WTC11 (cell line): ENCODE results near the gene SCGB1D2. TPM values are rescaled to one million over a fixed set of nuclear protein-coding genes. Genes with fewer than 3 reads are reported as not detected.
"Not testable (repeated sequence)": the region's sequence is repeated elsewhere in the genome, so short reads cannot be mapped to it uniquely, and the experiment has no call there.

Experiments used
- ATAC-seq: fragments of 200-7000 bp; cut with Tn5 transposase; 2 replicates; pipeline ENCODE4 v1.10.0; 2021; ENCODE audit warnings: mild to moderate bottlenecking, moderate library complexity
- CTCF ChIA-PET: fragments of 300-600 bp; sonication (Branson Sonifier 250); formaldehyde crosslinking; loops from one replicate; lab custom pipeline; 2021; ENCODE audit warnings: antibody characterized with exemption; lab: Charles Lee
- POLR2A ChIA-PET: fragments of 350-600 bp; sonication (Branson Sonifier 250); formaldehyde crosslinking; loops from one replicate; lab custom pipeline; 2021; ENCODE audit warnings: antibody characterized with exemption; lab: Charles Lee
- DNase-seq: peaks from one replicate; pipeline ENCODE4 v3.0.0; 2021; ENCODE audit warnings: low spot score
- H3K27ac Mint-ChIP-seq: 2 replicates; pipeline ENCODE4 v1.8.0; 2021; ENCODE audit warnings: mixed read lengths
- H3K27me3 Mint-ChIP-seq: 2 replicates; pipeline ENCODE4 v1.8.0; 2021; ENCODE audit warnings: low read depth, mild to moderate bottlenecking, moderate library complexity, mixed read lengths
- H3K36me3 Mint-ChIP-seq: 2 replicates; pipeline ENCODE4 v1.8.0; 2021; ENCODE audit warnings: mixed read lengths
- H3K4me1 Mint-ChIP-seq: 2 replicates; pipeline ENCODE4 v1.8.0; 2022; ENCODE audit warnings: mixed read lengths
- H3K4me3 Mint-ChIP-seq: 2 replicates; pipeline ENCODE4 v1.8.0; 2021; ENCODE audit warnings: mild to moderate bottlenecking, moderate library complexity, mixed read lengths
- H3K9me3 Mint-ChIP-seq: 2 replicates; pipeline ENCODE4 v1.8.0; 2021; ENCODE audit warnings: mixed read lengths
- CREB1 ChIP-seq: sonication (generic); formaldehyde crosslinking; IDR thresholded peaks from 2 replicates; pipeline ENCODE4 v1.8.0; 2023; ENCODE audit warnings: mild to moderate bottlenecking, missing genetic modification reagents
- ELF4 ChIP-seq: sonication (generic); formaldehyde crosslinking; IDR thresholded peaks from 2 replicates; pipeline ENCODE4 v1.8.1; 2022; ENCODE audit warnings: low read depth, mild to moderate bottlenecking, moderate library complexity, missing genetic modification reagents
- GABPB1 ChIP-seq: sonication (generic); formaldehyde crosslinking; IDR thresholded peaks from 2 replicates; pipeline ENCODE4 v1.8.1; 2023; ENCODE audit warnings: mild to moderate bottlenecking, missing genetic modification reagents
- IRF2 ChIP-seq: sonication (generic); formaldehyde crosslinking; IDR thresholded peaks from 2 replicates; pipeline ENCODE4 v1.8.0; 2022; ENCODE audit warnings: low read depth, missing genetic modification reagents, borderline replicate concordance
- NFE2L1 ChIP-seq: sonication (generic); formaldehyde crosslinking; IDR thresholded peaks from 2 replicates; pipeline ENCODE4 v1.8.1; 2023; ENCODE audit warnings: missing genetic modification reagents
- NR2C2 ChIP-seq: sonication (generic); formaldehyde crosslinking; IDR thresholded peaks from 2 replicates; pipeline ENCODE4 v1.8.0; 2022; ENCODE audit warnings: mild to moderate bottlenecking, missing genetic modification reagents
- OVOL2 ChIP-seq: fragments of 250-450 bp; sonication (Bioruptor Pico); IDR thresholded peaks from 2 replicates; pipeline ENCODE4 v1.9.0; 2021; ENCODE audit warnings: mild to moderate bottlenecking, borderline replicate concordance
- PRRX2 ChIP-seq: fragments of 250-450 bp; sonication (Bioruptor Pico); IDR thresholded peaks from 2 replicates; pipeline ENCODE4 v1.8.0; 2021; ENCODE audit warnings: mild to moderate bottlenecking
- TEAD1 ChIP-seq: sonication (generic); formaldehyde crosslinking; IDR thresholded peaks from 2 replicates; pipeline ENCODE4 v1.8.0; 2022; ENCODE audit warnings: mild to moderate bottlenecking, missing genetic modification reagents
- ZNF121 ChIP-seq: sonication (generic); formaldehyde crosslinking; IDR thresholded peaks from 2 replicates; pipeline ENCODE4 v1.8.0; 2023; ENCODE audit warnings: missing genetic modification reagents
- ZNF396 ChIP-seq: fragments of 250-450 bp; sonication (Bioruptor Pico); IDR thresholded peaks from 2 replicates; pipeline ENCODE4 v1.8.0; 2021; ENCODE audit warnings: mild to moderate bottlenecking, moderate library complexity, borderline replicate concordance
- ZNF423 ChIP-seq: fragments of 250-450 bp; sonication (Bioruptor Pico); IDR thresholded peaks from 2 replicates; pipeline ENCODE4 v2.1.2; 2022; ENCODE audit warnings: mild to moderate bottlenecking, moderate library complexity
- total RNA-seq: library from RNA; stranded (reverse); gene quantifications from 3 replicates; pipeline ENCODE4 v1.2.3, GENCODE V29; 2021
- TF ChIP-seq, protein P1 (sequence below): fragments of 250-450 bp; sonication (Bioruptor Pico); IDR thresholded peaks from 2 replicates; pipeline ENCODE4 v1.9.0; 2021; ENCODE audit warnings: mild to moderate bottlenecking, borderline replicate concordance
- TF ChIP-seq, protein P2 (sequence below): fragments of 200-600 bp; IDR thresholded peaks from 2 replicates; pipeline ENCODE4 v1.8.0; 2022; ENCODE audit warnings: antibody characterized with exemption
- TF ChIP-seq, protein P3 (sequence below): sonication (generic); formaldehyde crosslinking; IDR thresholded peaks from 2 replicates; pipeline ENCODE4 v1.8.0; 2022; ENCODE audit warnings: mild to moderate bottlenecking, missing genetic modification reagents

SCGB1D2 gene
- total RNA-seq, 1 experiment from 2014 or later = not detected

DNA sequence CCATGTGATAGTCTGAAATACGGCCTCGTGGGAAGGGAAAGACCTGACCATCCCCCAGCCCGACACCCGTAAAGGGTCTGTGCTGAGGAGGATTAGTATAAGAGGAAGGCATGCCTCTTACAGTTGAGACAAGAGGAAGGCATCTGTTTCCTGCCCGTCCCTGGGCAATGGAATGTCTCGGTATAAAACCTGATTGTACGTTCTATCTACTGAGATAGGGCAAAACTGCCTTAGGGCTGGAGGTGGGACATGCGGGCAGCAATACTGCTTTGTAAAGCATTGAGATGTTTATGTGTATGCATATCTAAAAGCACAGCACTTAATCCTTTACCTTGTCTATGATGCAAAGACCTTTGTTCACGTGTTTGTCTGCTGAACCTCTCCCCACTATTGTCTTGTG is 47.0 kb upstream of the SCGB1D2 start:
- POLR2A ChIA-PET, H3K36me3 Mint-ChIP-seq, DNase-seq, ATAC-seq, H3K27me3 Mint-ChIP-seq, H3K9me3 Mint-ChIP-seq, H3K4me3 Mint-ChIP-seq, H3K27ac Mint-ChIP-seq: not testable (repeated sequence)
- CTCF ChIA-PET = interaction anchor here (1.4 kb wide), 1 partner anchor 87 kb away, joined by 4 read pairs; no protein-coding TSS in a partner anchor
- peaks cover 15% of the 10 kb centered on the region for H3K4me1 Mint-ChIP-seq

DNA sequence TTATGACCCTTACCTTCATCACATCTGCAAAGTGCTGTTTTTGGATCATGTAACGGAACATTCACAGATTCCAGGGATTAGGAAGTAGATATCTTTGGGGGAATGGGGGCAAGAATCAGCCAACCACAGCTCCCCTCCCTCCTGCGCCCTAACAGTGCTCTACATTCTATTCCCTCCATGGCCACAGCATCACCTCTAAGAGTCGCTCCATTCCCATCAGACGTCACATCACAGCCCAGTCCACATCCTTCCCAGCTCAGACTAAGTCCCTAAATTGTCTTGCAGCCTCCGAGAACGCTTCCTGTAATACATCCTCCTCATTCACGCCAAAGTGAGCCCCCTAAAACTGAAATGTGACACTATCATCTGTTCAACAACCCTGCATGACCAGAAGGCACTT is 46.1 kb upstream of the SCGB1D2 start:
- Mint-ChIP-seq H3K4me3 (no peak overlapping the region), H3K27ac (no peak overlapping the region), H3K36me3 (no peaks in the 10 kb centered on the region), H3K9me3 (no peaks in the 10 kb centered on the region), H3K4me1 (peaks cover 15% of the 10 kb centered on the region), H3K27me3 (no peaks in the 10 kb centered on the region)
- peak; percentile 81 for ATAC-seq
- POLR2A ChIA-PET = no interaction called here
- CTCF ChIA-PET = interaction anchor here (0.5 to 1.7 kb wide), 12 partner anchors 8 to 229 kb away, joined by 3 to 9 read pairs (median 4); partner anchors contain the start of gene SCGB1D2
- DNase-seq = no peak
- TF ChIP-seq, protein P1, sequence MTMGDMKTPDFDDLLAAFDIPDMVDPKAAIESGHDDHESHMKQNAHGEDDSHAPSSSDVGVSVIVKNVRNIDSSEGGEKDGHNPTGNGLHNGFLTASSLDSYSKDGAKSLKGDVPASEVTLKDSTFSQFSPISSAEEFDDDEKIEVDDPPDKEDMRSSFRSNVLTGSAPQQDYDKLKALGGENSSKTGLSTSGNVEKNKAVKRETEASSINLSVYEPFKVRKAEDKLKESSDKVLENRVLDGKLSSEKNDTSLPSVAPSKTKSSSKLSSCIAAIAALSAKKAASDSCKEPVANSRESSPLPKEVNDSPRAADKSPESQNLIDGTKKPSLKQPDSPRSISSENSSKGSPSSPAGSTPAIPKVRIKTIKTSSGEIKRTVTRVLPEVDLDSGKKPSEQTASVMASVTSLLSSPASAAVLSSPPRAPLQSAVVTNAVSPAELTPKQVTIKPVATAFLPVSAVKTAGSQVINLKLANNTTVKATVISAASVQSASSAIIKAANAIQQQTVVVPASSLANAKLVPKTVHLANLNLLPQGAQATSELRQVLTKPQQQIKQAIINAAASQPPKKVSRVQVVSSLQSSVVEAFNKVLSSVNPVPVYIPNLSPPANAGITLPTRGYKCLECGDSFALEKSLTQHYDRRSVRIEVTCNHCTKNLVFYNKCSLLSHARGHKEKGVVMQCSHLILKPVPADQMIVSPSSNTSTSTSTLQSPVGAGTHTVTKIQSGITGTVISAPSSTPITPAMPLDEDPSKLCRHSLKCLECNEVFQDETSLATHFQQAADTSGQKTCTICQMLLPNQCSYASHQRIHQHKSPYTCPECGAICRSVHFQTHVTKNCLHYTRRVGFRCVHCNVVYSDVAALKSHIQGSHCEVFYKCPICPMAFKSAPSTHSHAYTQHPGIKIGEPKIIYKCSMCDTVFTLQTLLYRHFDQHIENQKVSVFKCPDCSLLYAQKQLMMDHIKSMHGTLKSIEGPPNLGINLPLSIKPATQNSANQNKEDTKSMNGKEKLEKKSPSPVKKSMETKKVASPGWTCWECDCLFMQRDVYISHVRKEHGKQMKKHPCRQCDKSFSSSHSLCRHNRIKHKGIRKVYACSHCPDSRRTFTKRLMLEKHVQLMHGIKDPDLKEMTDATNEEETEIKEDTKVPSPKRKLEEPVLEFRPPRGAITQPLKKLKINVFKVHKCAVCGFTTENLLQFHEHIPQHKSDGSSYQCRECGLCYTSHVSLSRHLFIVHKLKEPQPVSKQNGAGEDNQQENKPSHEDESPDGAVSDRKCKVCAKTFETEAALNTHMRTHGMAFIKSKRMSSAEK (CRISPR knock-in tag) = no peak
- TF ChIP-seq TEAD1 (CRISPR knock-in tag) (no peak), ELF4 (CRISPR knock-in tag) (no peak), IRF2 (CRISPR knock-in tag) (no peak), PRRX2 (CRISPR knock-in tag) (no peak), GABPB1 (CRISPR knock-in tag) (no peak), ZNF121 (no peak), ZNF423 (CRISPR knock-in tag) (no peak), CREB1 (CRISPR knock-in tag) (no peak), NFE2L1 (CRISPR knock-in tag) (no peak), OVOL2 (no peak), NR2C2 (CRISPR knock-in tag) (no peak), ZNF396 (CRISPR knock-in tag) (no peak)
- TF ChIP-seq, protein P2, sequence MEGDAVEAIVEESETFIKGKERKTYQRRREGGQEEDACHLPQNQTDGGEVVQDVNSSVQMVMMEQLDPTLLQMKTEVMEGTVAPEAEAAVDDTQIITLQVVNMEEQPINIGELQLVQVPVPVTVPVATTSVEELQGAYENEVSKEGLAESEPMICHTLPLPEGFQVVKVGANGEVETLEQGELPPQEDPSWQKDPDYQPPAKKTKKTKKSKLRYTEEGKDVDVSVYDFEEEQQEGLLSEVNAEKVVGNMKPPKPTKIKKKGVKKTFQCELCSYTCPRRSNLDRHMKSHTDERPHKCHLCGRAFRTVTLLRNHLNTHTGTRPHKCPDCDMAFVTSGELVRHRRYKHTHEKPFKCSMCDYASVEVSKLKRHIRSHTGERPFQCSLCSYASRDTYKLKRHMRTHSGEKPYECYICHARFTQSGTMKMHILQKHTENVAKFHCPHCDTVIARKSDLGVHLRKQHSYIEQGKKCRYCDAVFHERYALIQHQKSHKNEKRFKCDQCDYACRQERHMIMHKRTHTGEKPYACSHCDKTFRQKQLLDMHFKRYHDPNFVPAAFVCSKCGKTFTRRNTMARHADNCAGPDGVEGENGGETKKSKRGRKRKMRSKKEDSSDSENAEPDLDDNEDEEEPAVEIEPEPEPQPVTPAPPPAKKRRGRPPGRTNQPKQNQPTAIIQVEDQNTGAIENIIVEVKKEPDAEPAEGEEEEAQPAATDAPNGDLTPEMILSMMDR = no peak
- TF ChIP-seq, protein P3, sequence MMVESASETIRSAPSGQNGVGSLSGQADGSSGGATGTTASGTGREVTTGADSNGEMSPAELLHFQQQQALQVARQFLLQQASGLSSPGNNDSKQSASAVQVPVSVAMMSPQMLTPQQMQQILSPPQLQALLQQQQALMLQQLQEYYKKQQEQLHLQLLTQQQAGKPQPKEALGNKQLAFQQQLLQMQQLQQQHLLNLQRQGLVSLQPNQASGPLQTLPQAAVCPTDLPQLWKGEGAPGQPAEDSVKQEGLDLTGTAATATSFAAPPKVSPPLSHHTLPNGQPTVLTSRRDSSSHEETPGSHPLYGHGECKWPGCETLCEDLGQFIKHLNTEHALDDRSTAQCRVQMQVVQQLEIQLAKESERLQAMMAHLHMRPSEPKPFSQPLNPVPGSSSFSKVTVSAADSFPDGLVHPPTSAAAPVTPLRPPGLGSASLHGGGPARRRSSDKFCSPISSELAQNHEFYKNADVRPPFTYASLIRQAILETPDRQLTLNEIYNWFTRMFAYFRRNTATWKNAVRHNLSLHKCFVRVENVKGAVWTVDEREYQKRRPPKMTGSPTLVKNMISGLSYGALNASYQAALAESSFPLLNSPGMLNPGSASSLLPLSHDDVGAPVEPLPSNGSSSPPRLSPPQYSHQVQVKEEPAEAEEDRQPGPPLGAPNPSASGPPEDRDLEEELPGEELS = no peak

DNA sequence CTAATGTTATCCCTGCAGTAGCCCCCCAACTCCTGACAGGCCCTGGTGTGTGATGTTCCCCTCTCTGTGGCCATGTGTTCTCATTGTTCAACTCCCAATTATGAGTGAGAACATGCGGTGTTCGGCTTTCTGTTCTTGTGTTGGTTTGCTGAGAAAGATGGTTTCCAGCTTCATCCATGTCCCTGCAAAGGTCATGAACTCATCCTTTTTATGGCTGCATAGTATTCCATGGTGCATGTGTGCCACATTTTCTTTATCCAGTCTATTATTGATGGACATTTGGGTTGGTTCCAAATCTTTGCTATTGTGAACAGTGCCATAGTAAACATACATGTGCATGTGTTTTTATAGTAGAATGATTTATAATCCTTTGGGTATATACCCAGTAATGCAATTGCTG is 44.6 kb upstream of the SCGB1D2 start:
- H3K9me3 Mint-ChIP-seq, H3K4me3 Mint-ChIP-seq, CTCF ChIA-PET, POLR2A ChIA-PET, H3K27me3 Mint-ChIP-seq, H3K27ac Mint-ChIP-seq, DNase-seq, ATAC-seq, H3K36me3 Mint-ChIP-seq: not testable (repeated sequence)
- peaks cover 15% of the 10 kb centered on the region for H3K4me1 Mint-ChIP-seq
